SK-N-SH (cell line): ENCODE data around the gene N4BP3. TPM values are rescaled to one million over a fixed set of nuclear protein-coding genes. Genes with fewer than 3 reads are reported as not detected.
"Not testable (repeated sequence)": the region's sequence is repeated elsewhere in the genome, so short reads cannot be mapped to it uniquely, and the experiment has no call there.

Experiments used
- CTCF ChIA-PET: fragments of 300-600, 350-600 bp; formaldehyde crosslinking; extraction: SDS; loops from one replicate; lab custom pipeline; 2021; lab: Yijun Ruan, JAX
- POLR2A ChIA-PET: fragments of 350-600 bp; sonication (Branson Sonifier 250); formaldehyde crosslinking; extraction: SDS; loops from one replicate; lab custom pipeline; 2020; ENCODE audit warnings: antibody characterized with exemption, inconsistent platforms; lab: Yijun Ruan, JAX
- DNase-seq: peaks from one replicate; pipeline ENCODE4 v3.0.0; 2012
- H2AFZ ChIP-seq: fragments of 200-600 bp; sonication (generic); 2 replicates; pipeline ENCODE4 v1.8.1; 2016; ENCODE audit warnings: antibody characterized with exemption, mild to moderate bottlenecking, low read depth
- H3F3A ChIP-seq: fragments of 200-600 bp; sonication (generic); replicated peaks from 2 replicates; pipeline ENCODE3; 2016; ENCODE audit warnings: antibody characterized with exemption, mild to moderate bottlenecking; ENCODE audit not compliant: insufficient read depth
- H3K27ac ChIP-seq, 2 experiments: fragments of 200-500 bp in 1 of 2; fragments of 200-600 bp in 1 of 2; sonication (Bioruptor generic) in 1 of 2; sonication (generic), shearing (Covaris generic) in 1 of 2; 2 replicates each; pipeline versions ENCODE4 v1.5.1 to v1.6.1; 2014 to 2016; ENCODE audit warnings: low read depth in 2 of 2, inconsistent platforms in 1 of 2, low read length in 1 of 2, mild to moderate bottlenecking in 1 of 2, mixed read lengths in 1 of 2
- H3K27me3 ChIP-seq: fragments of 200-600 bp; sonication (generic), shearing (Covaris generic); 2 replicates; pipeline ENCODE4 v1.6.1; 2016; ENCODE audit warnings: mixed run types; ENCODE audit not compliant: insufficient read depth
- H3K36me3 ChIP-seq, 2 experiments: fragments of 200-500 bp in 1 of 2; fragments of 200-600 bp in 1 of 2; sonication (Bioruptor generic) in 1 of 2; sonication (generic) in 1 of 2; replicated peaks in 1 of 2; 2 replicates each; pipeline versions ENCODE3 to v1.5.1; 2014 to 2016; ENCODE audit warnings: low read length in 1 of 2, mild to moderate bottlenecking in 1 of 2; ENCODE audit not compliant: insufficient read depth in 2 of 2, control insufficient read depth in 1 of 2
- H3K4me1 ChIP-seq, 2 experiments: fragments of 200-500 bp in 1 of 2; fragments of 200-600 bp in 1 of 2; sonication (Bioruptor generic) in 1 of 2; sonication (generic), shearing (Covaris generic) in 1 of 2; 2 replicates each; pipeline versions ENCODE4 v1.5.1 to v1.6.1; 2014 to 2016; ENCODE audit warnings: low read depth in 1 of 2, low read length in 1 of 2, mixed run types in 1 of 2; ENCODE audit not compliant: insufficient read depth in 2 of 2, control insufficient read depth in 1 of 2
- H3K4me2 ChIP-seq: fragments of 200-600 bp; sonication (generic), shearing (Covaris generic); 2 replicates; pipeline ENCODE4 v1.6.1; 2017; ENCODE audit warnings: mixed run types
- H3K4me3 ChIP-seq, 2 experiments: fragments of 200-500 bp in 1 of 2; fragments of 200-600 bp in 1 of 2; sonication (Bioruptor generic) in 1 of 2; sonication (generic), shearing (Covaris generic) in 1 of 2; 2 replicates each; pipeline versions ENCODE4 v1.5.1 to v1.8.1; 2014 to 2016; ENCODE audit warnings: low read depth in 2 of 2, inconsistent platforms in 1 of 2, low read length in 1 of 2, mild to moderate bottlenecking in 1 of 2, mixed read lengths in 1 of 2, moderate library complexity in 1 of 2
- H3K79me2 ChIP-seq: fragments of 200-600 bp; sonication (generic); 2 replicates; pipeline ENCODE4 v1.8.1; 2017; ENCODE audit warnings: mild to moderate bottlenecking; ENCODE audit not compliant: insufficient read depth
- H3K9ac ChIP-seq: fragments of 200-600 bp; sonication (generic); 2 replicates; pipeline ENCODE4 v1.6.1; 2017; ENCODE audit warnings: mixed run types
- H3K9me2 ChIP-seq: fragments of 200-600 bp; sonication (generic); 2 replicates; pipeline ENCODE4 v1.6.1; 2017; ENCODE audit warnings: mixed run types
- H3K9me3 ChIP-seq: fragments of 200-600 bp; sonication (generic); 2 replicates; pipeline ENCODE4 v1.6.1; 2017; ENCODE audit warnings: mixed run types, mild to moderate bottlenecking, moderate library complexity
- H4K20me1 ChIP-seq: fragments of 200-600 bp; sonication (generic); 2 replicates; pipeline ENCODE4 v1.6.1; 2017; ENCODE audit warnings: mild to moderate bottlenecking, mixed run types; ENCODE audit not compliant: insufficient read depth
- ELF1 ChIP-seq: IDR thresholded peaks from 2 replicates; pipeline ENCODE4 v1.4.0; 2012
- EP300 ChIP-seq, 2 experiments: IDR thresholded peaks; 2 replicates each; pipeline versions ENCODE4 v1.4.0 to v1.6.1; 2012; ENCODE audit warnings: borderline replicate concordance in 1 of 2, low read depth in 1 of 2, low read length in 1 of 2
- EZH2phosphoT487 ChIP-seq: fragments of 200-600 bp; sonication (generic); IDR thresholded peaks from 2 replicates; pipeline ENCODE4 v1.6.1; 2017; ENCODE audit warnings: low read depth, mixed run types, mild to moderate bottlenecking, antibody characterized with exemption, moderate library complexity, borderline replicate concordance
- FOSL2 ChIP-seq: IDR thresholded peaks from 2 replicates; pipeline ENCODE4 v1.4.0; 2012; ENCODE audit warnings: low read depth, mild to moderate bottlenecking, moderate library complexity, borderline replicate concordance
- FOXJ3 ChIP-seq: sonication (generic); formaldehyde crosslinking; IDR thresholded peaks from 2 replicates; pipeline ENCODE4 v1.5.1; 2020; ENCODE audit warnings: mild to moderate bottlenecking, missing genetic modification reagents
- FOXM1 ChIP-seq: IDR thresholded peaks from 2 replicates; pipeline ENCODE4 v1.4.0; 2012; ENCODE audit warnings: low read depth, mild to moderate bottlenecking
- GATA2 ChIP-seq: sonication (generic); formaldehyde crosslinking; IDR thresholded peaks from 2 replicates; pipeline ENCODE4 v1.5.0; 2020; ENCODE audit warnings: mild to moderate bottlenecking, missing genetic modification reagents
- JUND ChIP-seq: IDR thresholded peaks from 2 replicates; pipeline ENCODE4 v1.4.0; 2012
- MEF2A ChIP-seq: IDR thresholded peaks from 2 replicates; pipeline ENCODE4 v1.4.0; 2012; ENCODE audit warnings: low read depth, borderline replicate concordance
- POLR2AphosphoS5 ChIP-seq: IDR thresholded peaks from 2 replicates; pipeline ENCODE4 v1.6.1; 2012; ENCODE audit warnings: low read depth, low read length
- RAD21 ChIP-seq: IDR thresholded peaks from 2 replicates; pipeline ENCODE4 v1.6.1; 2012; ENCODE audit warnings: mild to moderate bottlenecking, low read length
- REST ChIP-seq: IDR thresholded peaks from 2 replicates; pipeline ENCODE4 v1.6.1; 2012; ENCODE audit warnings: mild to moderate bottlenecking, low read depth, low read length, moderate library complexity
- RXRA ChIP-seq: IDR thresholded peaks from 2 replicates; pipeline ENCODE4 v1.4.0; 2012; ENCODE audit warnings: low read depth, mild to moderate bottlenecking, borderline replicate concordance
- SMC3 ChIP-seq: IDR thresholded peaks from 2 replicates; pipeline ENCODE4 v1.6.1; 2012; ENCODE audit warnings: low read depth, low read length, improper control_type of control experiment
- TAF1 ChIP-seq: IDR thresholded peaks from 2 replicates; pipeline ENCODE4 v1.6.1; 2012; ENCODE audit warnings: low read depth, mild to moderate bottlenecking, low read length, moderate library complexity, borderline replicate concordance
- TCF12 ChIP-seq: IDR thresholded peaks from 2 replicates; pipeline ENCODE4 v1.4.0; 2012
- TEAD4 ChIP-seq: IDR thresholded peaks from 2 replicates; pipeline ENCODE4 v1.4.0; 2012; ENCODE audit warnings: mild to moderate bottlenecking, borderline replicate concordance; ENCODE audit not compliant: insufficient read depth
- USF1 ChIP-seq: IDR thresholded peaks from 2 replicates; pipeline ENCODE4 v1.4.0; 2012; ENCODE audit warnings: low read depth, borderline replicate concordance
- USF2 ChIP-seq: fragments of 150-350 bp; IDR thresholded peaks from 2 replicates; pipeline ENCODE4 v1.6.1; 2017; ENCODE audit warnings: antibody characterized with exemption, low read length, low read depth, borderline replicate concordance
- YY1 ChIP-seq: IDR thresholded peaks from 2 replicates; pipeline ENCODE4 v1.4.0; 2012; ENCODE audit warnings: low read depth, mild to moderate bottlenecking
- WGBS: methylation state at CpG from one replicate; pipeline ENCODE4 v1.1.6; 2017; ENCODE audit warnings: low lambda C conversion rate; 5-methylcytosine and 5-hydroxymethylcytosine counted together
- polyA plus RNA-seq, 3 experiments: library from polyadenylated mRNA; depleted of rRNA; stranded (reverse); fragments of >200 nt; gene quantifications; 2 replicates each; pipeline ENCODE4 v1.2.3, GENCODE V29; 2012

Gene N4BP3
- polyA plus RNA-seq, 1 of the 3 experiments (the other 2 are of a cell fraction) = 0.28 TPM

GRCh38 chr5:178087199-178087598 is 26.1 kb upstream of the N4BP3 start:
- H2AFZ ChIP-seq, H3K36me3 ChIP-seq, H3F3A ChIP-seq, H3K27me3 ChIP-seq, H3K9ac ChIP-seq, H3K27ac ChIP-seq, H3K9me2 ChIP-seq, H3K4me1 ChIP-seq, DNase-seq, H3K4me3 ChIP-seq, H4K20me1 ChIP-seq, H3K9me3 ChIP-seq, POLR2A ChIA-PET, H3K4me2 ChIP-seq, H3K79me2 ChIP-seq: not testable (repeated sequence)
- WGBS = 72% methylated on average over 5 of the region's 5 CpGs
- CTCF ChIA-PET = interaction anchor here (1.5 kb wide), 1 partner anchor 11 kb away, joined by 7 read pairs; no protein-coding TSS in a partner anchor

GRCh38 chr5:178090856-178091255 is 22.5 kb upstream of the N4BP3 start:
- H3K36me3 ChIP-seq = no peaks in the 10 kb centered on the region
- H3F3A ChIP-seq = no peaks in the 10 kb centered on the region
- no peak overlapping the region for H3K4me3 ChIP-seq
- no peaks in the 10 kb centered on the region for H3K9me2 ChIP-seq
- H3K79me2 ChIP-seq = no peaks in the 10 kb centered on the region
- H4K20me1 ChIP-seq = no peaks in the 10 kb centered on the region
- 49% methylated on average over 6 of the region's 6 CpGs for whole genome bisulfite sequencing
- DNase-seq = no peak
- no peaks in the 10 kb centered on the region for H3K27me3 ChIP-seq
- ChIA-PET POLR2A (no interaction called here), CTCF (interaction anchor here (0.6 to 4.6 kb wide), 6 partner anchors 13 to 47 kb away, joined by 3 to 35 read pairs (median 3); no protein-coding TSS in a partner anchor)
- no peaks in the 10 kb centered on the region for H3K9me3 ChIP-seq
- no peak overlapping the region for H3K4me2 ChIP-seq
- no peak overlapping the region for H3K9ac ChIP-seq
- H2AFZ ChIP-seq = no peak overlapping the region
- no peak overlapping the region for H3K27ac ChIP-seq
- no peaks in the 10 kb centered on the region for H3K4me1 ChIP-seq
- TF ChIP-seq MEF2A (no peak), RXRA (no peak), GATA2 (CRISPR knock-in tag) (no peak), USF2 (no peak), EP300 (IDR thresholded peaks at IDR 0.05; ENCODE audit: borderline replicate concordance in 1 of 2, low read depth in 1 of 2, low read length in 1 of 2) (no peak), RAD21 (no peak), POLR2AphosphoS5 (no peak), FOXM1 (no peak), JUND (no peak), FOSL2 (no peak), TAF1 (no peak), ELF1 (no peak), REST (no peak), EZH2phosphoT487 (no peak), TCF12 (no peak), FOXJ3 (no peak), USF1 (no peak), TEAD4 (no peak), SMC3 (no peak), YY1 (no peak)
